GM19452 (cell line): ENCODE results near the gene IQCM.

Experiments used
- ATAC-seq: cut with Tn5 transposase; IDR thresholded peaks from one replicate; pipeline ENCODE4 v1.9.1; 2021; ENCODE audit not compliant: unreplicated experiment

The IQCM gene

DNA sequence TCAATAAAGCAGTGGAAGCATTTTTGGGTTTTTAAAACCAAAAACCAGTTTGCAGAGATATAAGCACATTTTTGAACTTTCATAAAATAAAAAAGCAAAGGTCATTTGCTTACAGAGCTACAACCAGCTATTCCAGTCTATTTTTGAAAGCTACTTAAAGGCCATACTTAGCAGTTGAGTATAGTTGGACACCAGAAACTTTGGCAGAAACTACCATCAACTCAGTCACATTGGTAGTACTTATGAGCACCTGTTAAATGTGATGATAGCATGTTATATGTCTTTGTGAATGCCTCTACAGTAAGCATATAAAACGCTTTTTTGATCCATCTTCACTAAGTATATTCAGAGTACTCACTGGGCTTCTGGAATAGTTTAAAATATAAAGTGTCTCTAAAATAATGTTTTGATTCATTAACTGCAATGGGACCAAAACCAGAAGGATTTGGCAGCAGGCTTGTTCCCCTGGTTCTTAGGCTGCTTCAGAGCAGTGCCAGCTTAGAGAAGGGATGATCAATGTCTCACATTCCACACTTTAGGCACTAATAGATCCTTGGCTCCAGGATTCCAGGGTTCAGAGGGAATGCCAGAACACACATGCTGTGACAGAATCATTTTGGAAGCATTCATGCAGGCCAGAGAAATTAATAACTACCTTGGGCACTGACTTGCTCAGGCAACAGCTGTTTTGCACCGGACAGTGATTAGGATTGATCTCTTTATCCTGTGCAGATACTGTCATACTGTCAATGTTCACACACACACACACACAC is 103.9 kb downstream of the IQCM start:
- ATAC-seq = no peak

DNA sequence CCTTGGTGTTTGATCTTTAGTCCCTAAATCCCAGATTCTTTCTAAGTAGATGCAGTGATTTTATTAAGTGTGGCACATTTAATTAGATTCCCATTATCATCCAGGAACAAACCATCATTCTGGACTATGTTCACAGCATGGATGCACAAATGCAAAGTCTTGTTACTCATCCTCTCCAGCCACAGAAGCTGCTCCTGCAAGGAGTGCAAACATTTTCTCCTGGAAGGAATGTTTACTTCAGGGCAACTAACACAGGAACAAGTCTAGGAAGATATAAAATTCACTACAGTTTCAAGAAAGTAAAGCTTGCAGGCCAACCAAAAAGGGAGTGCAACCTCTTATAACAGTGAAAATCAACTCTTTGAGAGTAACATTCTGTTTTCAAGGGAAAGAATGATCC is 106.0 kb downstream of the IQCM start:
- no peak for ATAC-seq

DNA sequence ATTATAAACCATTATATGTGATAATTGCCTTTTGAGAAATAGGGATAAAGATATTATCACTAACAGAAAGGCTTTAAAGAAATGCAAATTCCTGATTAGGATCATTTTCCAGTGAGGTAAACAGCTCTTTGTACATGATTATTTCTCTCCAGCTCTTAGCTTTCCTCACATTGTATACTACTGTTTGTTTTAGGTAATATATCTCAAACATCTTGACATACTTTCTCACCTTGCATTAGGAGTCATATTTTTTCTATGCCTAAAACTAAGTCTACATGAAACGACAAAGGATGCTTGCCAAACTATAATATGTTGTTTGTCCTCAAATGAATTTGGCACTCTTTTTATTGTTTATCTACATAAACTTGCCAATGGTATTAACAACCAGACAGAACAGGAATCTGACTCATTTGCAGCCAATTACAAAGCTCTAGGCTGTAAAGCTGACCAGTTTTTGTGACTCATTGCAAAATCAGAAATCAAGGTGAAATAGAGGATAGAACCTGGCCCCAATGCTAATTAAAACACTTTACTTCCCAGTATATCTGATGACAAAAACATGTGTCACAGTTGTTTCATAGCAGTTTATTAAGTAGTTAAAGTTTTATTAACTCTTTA is 107.0 kb downstream of the IQCM start:
- no peak for ATAC-seq

DNA sequence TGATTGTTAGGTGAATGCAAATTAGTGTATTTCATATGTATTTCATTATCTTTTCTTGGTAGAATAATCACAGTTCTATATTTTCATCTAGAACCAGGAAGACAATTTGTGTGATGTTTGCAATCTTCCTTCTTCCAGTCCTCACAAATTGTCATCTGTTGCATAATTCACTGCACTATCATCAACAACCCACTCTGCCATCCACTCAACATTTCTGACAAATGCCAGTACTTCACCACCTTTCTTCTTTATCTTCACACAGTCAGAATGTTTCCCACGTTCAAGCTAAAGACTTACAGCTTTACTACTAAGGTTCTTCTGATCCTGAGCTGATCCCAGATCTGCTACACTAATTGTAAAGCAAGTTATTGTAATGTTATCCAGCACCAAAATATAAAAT is 107.8 kb downstream of the IQCM start:
- ATAC-seq = no peak

DNA sequence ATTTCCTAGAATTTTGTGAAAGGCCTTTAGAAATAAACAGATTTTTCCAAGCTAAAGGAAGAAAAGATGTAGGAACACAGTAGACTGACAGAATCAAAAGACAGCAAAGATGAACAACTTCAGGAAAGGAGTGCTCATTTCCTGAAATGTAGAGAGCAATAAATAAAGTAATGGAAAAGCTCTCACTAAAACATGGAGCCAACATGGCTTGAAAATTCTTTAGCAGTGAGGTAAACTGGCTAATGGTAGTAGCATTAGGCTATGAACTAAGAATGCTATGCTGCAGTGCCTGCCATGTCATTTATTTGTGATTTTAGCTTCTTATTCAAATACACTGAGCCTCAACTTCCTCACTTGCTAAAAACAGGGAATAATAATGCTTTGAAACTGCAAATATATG is 108.7 kb downstream of the IQCM start:
- ATAC-seq = no peak

DNA sequence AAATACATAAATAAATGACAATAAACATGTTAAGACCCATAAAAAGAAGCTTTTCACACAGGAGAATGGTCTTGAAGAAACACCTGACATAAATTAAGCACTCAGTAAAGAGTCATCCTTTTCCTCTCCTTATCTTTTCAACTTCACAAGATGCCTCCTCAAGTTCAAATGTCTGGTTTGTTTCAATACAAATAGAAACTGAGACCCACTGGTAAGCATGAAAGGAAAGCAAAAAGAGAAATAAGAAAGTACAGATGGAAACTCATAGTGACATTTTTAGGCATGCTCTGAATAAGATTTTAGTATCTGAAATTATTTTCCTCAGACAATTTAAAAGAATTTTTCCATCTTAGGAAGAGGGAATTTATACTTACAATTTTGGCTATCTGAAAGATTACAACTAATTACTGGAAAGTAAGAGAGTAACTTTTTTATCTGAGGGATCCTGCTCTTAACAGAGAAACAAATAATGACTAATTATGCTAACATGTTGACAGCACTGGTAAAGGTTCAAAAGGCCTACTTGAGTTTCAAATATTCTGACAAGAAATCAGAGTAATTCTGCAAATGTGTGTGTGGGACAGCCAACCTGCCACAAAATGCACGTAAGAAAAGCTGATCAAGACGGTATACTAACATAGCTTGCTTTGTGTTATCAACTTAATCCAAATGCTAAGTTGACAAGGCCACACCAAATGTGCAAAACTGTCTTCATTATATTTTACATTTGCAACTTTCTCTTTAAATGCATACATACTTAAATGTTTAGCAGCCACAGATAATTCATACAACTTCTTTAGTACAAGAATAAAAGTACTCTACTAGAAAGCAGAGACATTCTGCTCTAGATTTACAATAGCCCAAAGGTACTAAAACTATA is 113.0 kb downstream of the IQCM start:
- ATAC-seq = no peak

DNA sequence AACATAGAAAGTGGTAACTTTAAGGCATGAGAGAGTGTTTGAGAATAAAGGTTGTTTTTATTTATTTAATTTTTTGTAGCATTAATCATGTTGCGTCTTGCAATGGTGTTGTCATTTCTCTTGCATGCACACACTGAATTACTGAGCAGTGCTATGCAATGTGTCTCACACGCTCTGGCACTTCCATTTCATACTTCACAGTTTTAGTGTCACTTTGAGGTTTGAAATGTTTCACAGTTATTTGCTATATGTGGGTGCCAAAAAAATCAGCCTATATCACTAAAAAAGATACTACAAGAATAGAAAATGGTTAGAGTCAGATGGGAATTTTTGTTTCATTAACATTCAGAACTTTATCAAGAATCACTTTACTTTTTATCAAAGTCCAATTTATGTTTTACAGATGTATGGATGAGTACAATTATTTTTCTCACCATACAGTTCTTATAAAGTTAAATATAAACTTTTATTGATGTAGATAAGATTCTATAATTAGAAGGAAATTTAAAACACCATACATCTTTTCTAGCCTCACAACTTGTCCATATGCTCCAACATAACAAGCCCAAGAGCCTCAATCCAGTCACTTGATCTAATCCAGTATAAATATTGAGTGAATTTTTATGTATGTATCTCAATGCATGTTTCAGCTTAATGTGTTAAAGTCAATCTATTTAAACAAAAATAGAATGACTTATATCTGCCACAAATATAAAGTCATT is 114.0 kb downstream of the IQCM start:
- no peak for ATAC-seq

DNA sequence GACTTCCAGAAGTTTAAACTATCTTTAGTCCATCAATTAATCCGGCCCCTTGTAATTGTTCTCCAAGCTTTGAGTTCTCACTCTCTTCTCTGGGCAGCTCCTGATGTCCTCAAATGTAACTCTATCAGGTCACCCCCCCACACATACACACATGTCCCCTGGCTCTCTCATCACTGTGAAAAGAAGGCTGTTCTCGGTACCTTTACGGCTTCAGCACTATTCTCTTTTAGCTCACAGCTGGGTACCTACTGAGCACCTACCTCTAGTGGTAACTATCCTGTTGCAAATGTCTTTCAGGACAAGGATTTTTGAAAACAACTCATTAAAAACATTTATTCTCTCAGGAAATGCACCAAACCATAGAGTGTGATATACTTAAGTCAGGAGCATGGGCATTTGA is 115.4 kb downstream of the IQCM start:
- no peak for ATAC-seq

DNA sequence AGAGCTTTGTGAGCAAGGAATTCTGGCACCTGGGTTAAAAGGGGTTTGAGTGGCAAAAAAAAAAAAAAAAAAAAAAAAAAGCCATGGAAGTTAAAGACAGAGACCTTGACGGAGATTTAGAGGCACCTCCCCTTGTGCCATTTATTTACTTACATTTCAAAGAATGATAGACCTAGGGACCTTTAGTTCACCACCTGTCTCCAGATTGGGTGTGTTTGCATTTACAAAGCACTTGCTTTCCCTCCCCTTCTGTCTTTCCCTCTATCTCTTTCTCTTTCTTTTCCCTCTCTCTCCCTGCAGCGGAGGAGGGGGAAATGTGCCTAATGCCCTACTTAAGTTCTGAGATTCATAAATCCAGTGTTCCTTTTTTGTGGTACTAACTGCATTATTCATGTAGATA is 116.0 kb downstream of the IQCM start:
- ATAC-seq = no peak

DNA sequence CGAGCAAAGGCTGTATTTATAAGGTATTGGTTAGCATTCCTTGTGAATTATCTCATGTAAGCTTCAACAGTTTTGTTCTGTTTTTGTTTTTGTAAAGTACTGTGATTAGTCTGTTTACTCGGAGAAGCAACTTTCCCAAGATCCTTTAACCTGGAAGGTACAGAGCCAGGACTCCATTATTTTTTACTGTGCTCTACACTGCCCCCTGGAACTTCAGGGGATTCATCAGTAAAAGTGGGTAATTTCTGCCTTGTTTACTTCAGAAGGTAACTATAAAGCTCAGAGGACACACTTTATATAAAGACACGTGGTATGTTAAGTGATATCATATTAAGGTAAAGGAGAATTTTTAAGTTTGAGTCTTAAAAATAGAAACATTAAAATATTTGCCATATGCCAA is 124.9 kb downstream of the IQCM start:
- no peak for ATAC-seq

DNA sequence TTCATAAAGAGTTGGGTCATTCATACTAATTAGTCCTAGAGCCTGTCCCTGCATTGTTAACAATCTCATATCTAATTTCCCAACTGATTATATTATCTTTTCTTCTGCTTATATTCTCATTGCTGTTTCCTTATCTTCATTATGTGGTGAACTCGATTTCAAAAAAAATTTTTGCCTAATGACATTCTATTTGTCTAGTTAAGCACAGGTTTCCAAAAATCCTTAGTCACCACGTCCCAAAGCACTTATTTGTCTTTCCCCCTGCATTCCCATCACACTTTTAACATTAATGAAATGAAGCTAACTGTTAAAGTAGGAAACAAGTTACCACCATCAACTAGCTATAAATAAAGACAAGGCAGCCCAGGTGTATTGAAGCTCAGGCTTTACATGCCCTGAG is 131.1 kb downstream of the IQCM start:
- no peak for ATAC-seq

DNA sequence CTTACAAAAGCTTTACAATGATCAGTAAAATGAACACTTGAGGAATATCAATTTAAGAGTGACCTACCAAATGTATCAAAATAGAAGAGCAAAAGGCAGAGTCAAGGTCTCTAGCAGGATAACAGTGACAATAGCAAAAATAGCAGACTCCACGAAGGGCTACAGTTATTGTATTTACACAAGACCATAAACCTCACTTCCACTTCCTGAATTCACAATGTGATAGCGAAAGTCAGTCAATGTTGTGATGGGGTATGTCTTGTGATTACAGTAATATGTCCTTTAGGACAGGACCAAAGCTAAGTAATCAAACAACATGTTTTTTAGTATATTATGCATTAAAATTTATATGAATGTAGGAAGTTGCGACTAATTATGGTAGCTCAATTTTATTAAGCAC is 139.6 kb downstream of the IQCM start:
- ATAC-seq = peak; percentile 77

DNA sequence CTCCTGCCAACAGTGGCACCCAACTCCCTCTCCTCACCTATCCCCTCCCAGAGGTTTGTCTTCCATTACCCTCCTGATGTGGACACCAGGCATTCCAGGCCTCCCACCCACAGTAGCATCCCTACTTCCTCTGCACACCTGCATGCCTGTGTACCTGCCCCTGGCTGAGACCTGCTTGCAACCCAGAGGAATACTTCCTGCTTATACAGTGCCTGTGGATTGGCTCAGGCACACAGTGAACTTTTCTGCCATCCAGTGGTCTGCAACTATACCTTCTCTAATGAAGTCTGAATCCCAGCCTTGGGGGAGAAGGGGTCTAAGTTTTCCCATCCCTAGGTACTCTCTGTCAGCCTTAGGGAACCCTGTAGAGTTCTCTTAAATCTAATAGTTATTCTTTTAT is 169.9 kb downstream of the IQCM start:
- ATAC-seq = no peak

DNA sequence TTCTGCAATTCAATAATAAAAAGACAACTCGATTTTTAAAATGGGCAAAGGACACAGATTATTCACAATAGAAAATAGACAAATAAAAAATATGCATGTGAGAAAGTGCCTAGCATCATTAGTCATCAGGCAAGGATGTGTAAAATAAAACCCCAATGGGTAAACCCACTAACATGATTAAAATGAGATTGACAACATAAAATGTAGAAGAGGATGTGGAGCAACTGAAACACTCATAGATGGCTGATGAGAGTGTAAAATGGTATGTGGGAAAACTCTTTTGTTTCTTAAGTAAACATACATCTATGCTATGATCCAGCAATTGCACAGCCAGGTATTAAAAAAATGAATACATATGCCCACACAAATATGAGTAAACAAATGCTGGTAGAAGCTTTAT is 177.6 kb downstream of the IQCM start:
- no peak for ATAC-seq

DNA sequence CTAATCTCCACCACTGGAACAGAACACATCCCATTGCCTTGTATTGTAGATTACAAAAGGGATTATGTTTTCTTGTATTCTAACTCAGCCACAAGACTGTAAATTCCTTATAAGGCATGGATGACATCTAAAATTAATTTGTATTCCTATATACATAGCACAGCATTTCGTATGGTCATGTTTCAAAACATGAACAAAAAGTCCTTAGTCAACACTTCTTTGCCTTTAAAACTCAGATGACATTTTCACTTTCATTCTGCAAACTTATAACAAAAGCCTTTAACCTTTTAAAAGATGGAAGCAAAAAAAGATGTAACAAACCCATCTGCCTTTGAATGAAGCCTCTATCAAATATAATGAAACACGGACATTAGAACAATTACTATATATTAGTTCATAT is 181.3 kb downstream of the IQCM start:
- ATAC-seq = no peak

DNA sequence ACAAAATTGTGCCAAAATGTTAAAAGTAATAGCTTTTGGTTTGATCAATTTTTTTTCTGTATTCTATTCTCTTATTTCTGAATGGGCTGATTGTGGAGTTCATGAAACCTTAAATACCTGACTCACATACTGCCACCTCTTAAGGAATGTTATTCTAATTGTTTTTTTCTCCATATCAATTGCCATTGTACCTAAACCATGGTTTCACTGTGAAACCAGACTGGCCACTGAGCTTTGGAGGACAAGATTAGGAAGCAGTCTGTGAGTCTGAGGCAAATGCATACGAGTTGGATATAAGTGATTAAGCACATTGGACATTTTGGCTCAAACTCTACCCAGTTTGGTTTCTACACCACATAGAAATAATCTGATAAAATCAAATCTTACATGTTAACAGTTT is 184.0 kb downstream of the IQCM start:
- ATAC-seq = no peak

DNA sequence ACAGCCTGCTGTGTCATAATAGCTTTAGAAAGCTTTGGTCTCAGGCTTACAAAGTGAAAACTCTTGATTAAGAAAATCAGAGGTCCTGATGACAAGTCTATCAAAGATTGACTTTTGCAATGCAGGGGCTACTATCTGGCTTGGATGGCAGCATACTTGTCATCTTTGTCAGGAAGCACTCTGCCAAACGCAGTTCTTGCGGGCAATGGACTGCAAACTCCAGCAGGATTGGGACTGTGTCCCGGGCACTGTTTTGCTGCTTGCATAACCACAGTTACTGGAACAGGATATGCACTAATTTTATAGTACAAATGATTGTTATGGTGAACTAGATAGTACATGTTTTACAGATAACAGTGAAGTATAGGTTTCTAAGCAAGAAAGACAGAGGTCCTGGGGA is 185.6 kb downstream of the IQCM start:
- no peak for ATAC-seq

DNA sequence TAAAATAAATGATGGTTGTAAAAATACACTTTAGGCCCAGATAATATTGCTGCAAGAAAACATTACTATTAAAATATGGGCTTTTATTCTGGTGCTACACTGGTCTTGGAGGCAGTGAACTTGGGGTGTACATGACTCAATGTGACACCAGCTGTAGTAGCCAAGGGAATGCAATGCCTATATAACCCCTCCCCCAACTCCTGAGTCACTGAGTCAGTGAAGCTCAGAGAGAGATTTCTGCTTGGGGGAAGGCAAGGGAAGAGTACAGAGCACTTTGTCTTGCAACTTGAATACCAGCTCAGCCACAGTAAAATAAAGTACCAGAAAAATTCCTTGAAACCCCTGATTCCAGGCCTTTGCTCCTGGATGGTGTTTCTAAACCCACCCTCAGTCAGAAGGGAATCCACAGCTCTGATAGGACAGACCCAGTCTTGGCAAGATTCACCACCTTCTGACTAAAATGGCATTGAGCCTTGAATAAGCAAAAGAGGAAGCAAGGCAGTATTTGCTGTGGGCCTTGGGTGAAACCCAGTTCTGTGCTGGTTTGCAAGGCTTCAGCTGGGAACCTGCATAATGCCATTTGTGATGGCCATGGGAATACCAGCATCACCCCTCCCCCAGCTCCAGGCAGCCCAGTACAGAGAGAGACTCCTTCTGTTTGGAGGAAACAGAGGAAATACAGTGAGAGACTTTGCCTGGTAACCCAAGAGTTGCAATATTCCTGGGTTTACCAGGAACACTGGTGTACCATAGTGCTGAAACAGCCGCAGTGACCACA is 209.9 kb downstream of the IQCM start:
- no peak for ATAC-seq

DNA sequence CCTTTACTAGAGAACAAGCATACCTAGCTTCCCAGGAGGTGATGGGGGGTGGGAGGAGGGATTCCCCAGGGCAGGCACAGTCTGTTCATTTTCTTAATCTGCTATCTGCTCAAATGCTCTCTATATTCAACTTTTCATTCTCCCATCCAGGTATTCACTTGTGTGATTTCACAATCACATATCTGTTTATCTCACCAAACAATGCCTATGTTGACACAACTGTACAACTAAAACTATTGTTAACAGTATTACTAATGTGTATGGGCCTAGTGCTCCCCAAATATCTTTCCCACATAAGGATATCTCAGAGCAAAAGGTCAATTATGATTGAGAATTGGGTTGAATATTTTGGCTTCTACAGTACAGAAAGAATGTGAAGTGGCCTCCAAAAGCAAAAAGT is 210.8 kb downstream of the IQCM start:
- no peak for ATAC-seq

DNA sequence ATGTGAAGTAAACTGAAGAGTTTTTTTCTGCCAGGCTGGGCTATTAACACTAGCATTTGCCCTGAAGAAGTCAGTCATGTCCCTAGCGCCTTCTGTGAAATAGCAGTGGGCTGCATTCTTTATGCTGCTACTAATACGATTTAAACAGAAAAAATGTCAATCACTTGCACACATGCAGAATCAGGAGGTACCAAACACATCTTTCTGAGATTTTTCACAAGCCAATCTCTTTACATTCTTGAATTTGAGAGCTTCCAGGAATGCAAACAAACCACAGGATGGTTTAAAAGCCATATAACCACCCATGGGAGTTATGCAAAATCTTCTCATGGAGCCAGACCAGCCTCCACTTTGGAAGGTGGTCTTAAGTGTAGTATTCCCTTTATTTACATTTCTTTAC is 220.1 kb downstream of the IQCM start:
- no peak for ATAC-seq

DNA sequence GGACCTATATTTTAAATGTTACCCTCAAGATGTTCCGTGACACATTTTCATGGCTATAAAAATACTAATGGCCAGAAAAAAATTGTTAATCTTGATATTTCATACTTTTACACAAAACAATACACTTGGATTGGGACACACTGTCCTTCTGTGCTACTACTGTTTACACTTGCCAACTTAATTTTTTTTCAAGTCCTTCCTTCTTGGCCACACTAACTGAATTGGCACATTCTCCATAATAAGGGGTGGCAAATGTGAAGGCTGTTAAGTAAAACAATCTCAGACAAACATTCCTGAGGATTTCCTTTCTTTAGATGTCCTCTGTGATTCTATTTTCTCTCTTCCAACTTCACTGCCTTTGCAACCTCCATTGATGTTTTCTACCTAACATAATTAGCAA is 225.8 kb downstream of the IQCM start:
- ATAC-seq = no peak
